H1 (cell line): ENCODE results near the gene ADK. TPM values are rescaled to one million over a fixed set of nuclear protein-coding genes. Genes with fewer than 3 reads are reported as not detected.

Experiments used
- ASH2L ChIP-seq: fragments of 200-600, 300-600 bp; sonication (generic); IDR thresholded peaks from one replicate; pipeline ENCODE4 v1.7.1; 2017; ENCODE audit warnings: low read length
- BCL11A ChIP-seq, 2 experiments: IDR thresholded peaks; one replicate each; pipeline ENCODE4 v1.6.1; 2011; ENCODE audit warnings: low read depth in 2 of 2, low read length in 2 of 2, mild to moderate bottlenecking in 2 of 2
- CHD1 ChIP-seq: IDR thresholded peaks from 2 replicates; pipeline ENCODE4 v1.6.1; 2012; ENCODE audit warnings: low read depth, low read length, improper control_type of control experiment
- CREB1 ChIP-seq: IDR thresholded peaks from 2 replicates; pipeline ENCODE4 v1.6.1; 2012; ENCODE audit warnings: inconsistent platforms
- CTCF ChIP-seq, 3 experiments: IDR thresholded peaks; 1 replicate in 2 of 3; 2 replicates in 1 of 3; pipeline versions ENCODE4 v1.5.1 to v1.6.1; 2011; ENCODE audit warnings: low read length in 3 of 3, mild to moderate bottlenecking in 3 of 3, inconsistent platforms in 2 of 3, low read depth in 1 of 3, moderate library complexity in 1 of 3; ENCODE audit not compliant: insufficient read depth in 1 of 3; ENCODE audit errors: control extremely low read depth in 1 of 3
- JUND ChIP-seq: IDR thresholded peaks from 2 replicates; pipeline ENCODE4 v1.6.1; 2011; ENCODE audit warnings: mild to moderate bottlenecking, improper control_type of control experiment, low read length
- MAX ChIP-seq: IDR thresholded peaks from 2 replicates; pipeline ENCODE4 v1.6.1; 2012; ENCODE audit warnings: inconsistent platforms
- POLR2AphosphoS5 ChIP-seq: IDR thresholded peaks from 2 replicates; pipeline ENCODE4 v1.6.1; 2011; ENCODE audit warnings: low read depth, low read length
- RFX5 ChIP-seq: IDR thresholded peaks from 2 replicates; pipeline ENCODE4 v1.6.1; 2011; ENCODE audit warnings: low read depth, low read length, improper control_type of control experiment, borderline replicate concordance
- RNF2 ChIP-seq: fragments of 200-900, 300-1000 bp; sonication (generic); IDR thresholded peaks from 2 replicates; pipeline ENCODE4 v1.7.1; 2016; ENCODE audit warnings: borderline replicate concordance, low read depth, mild to moderate bottlenecking, antibody characterized with exemption, low read length; ENCODE audit not compliant: poor library complexity, severe bottlenecking; ENCODE audit errors: missing control alignments
- SUZ12 ChIP-seq: fragments of 200-600 bp; sonication (generic); IDR thresholded peaks from 2 replicates; pipeline ENCODE4 v1.6.1; 2012; ENCODE audit warnings: mild to moderate bottlenecking, inconsistent platforms, low read length, moderate library complexity, mixed read lengths
- TAF1 ChIP-seq: IDR thresholded peaks from 2 replicates; pipeline ENCODE4 v1.6.1; 2011; ENCODE audit warnings: mild to moderate bottlenecking, low read depth, low read length
- TEAD4 ChIP-seq: IDR thresholded peaks from 2 replicates; pipeline ENCODE4 v1.6.1; 2012; ENCODE audit warnings: low read depth, low read length, inconsistent platforms, mixed read lengths
- ZNF274 ChIP-seq: IDR thresholded peaks from 2 replicates; pipeline ENCODE4 v1.7.0; 2012; ENCODE audit warnings: low read length, borderline replicate concordance; ENCODE audit errors: extremely low read depth
- polyA plus RNA-seq, 7 experiments: library from polyadenylated mRNA; depleted of rRNA in 3 of 7; stranded (reverse) in 5 of 7; unstranded in 2 of 7; fragments of >200 nt in 5 of 7; fragments of 200-250 nt in 2 of 7; gene quantifications; 1 replicate in 5 of 7; 2 replicates in 1 of 7; 4 replicates in 1 of 7; pipeline versions ENCODE4 v1.2.1 to v1.2.3, GENCODE V29; 2011 to 2013; ENCODE audit warnings: missing spikeins in 2 of 7, mixed read lengths in 2 of 7
- total RNA-seq: library from RNA; stranded (reverse); fragmentation: NEBNext Ultra II Directional; extraction: Animal tissue kit (Norgen Biotek cat#: 25700); gene quantifications from 2 replicates; pipeline ENCODE4 v1.2.1, GENCODE V29; 2021

The ADK gene
- total and polyA plus RNA-seq, 2 of the 8 experiments (the other 6 are each of a cell fraction or from before 2014, with no cell fraction given): 12.3 to 42.4 TPM

- peak; percentile 94 for TF ChIP-seq ASH2L
- no peak for TF ChIP-seq RNF2
- peak; percentile 88 for TF ChIP-seq CREB1
- no peak for TF ChIP-seq CHD1
- TF ChIP-seq JUND: peak; percentile 62
- no peak for TF ChIP-seq SUZ12
- 0 out of 4 replicates have a peak, but pooled peaks of 1 of the 3 experiments have one; percentile 3 for TF ChIP-seq CTCF (IDR thresholded peaks at IDR 0.05; ENCODE audit: control extremely low read depth in 1 of 3, insufficient read depth in 1 of 3, low read depth in 1 of 3, low read length in 3 of 3)
- peak; percentile 88 for TF ChIP-seq TAF1
- TF ChIP-seq RFX5: no peak
- TF ChIP-seq ZNF274: no peak
- TF ChIP-seq MAX: peak; percentile 94
- peak; percentile 88 for TF ChIP-seq POLR2AphosphoS5
- TF ChIP-seq TEAD4: no peak
- no peak for TF ChIP-seq BCL11A (IDR thresholded peaks at IDR 0.05; ENCODE audit: low read depth in 2 of 2, low read length in 2 of 2)
Observed at GRCh38 chr10:74176380-74177139, 25.5 kb downstream of the ADK start (continued).
